GM12865 (cell line): ENCODE data around the gene AURKB.

ENCODE experiments used
- DNase-seq: peaks from one replicate; pipeline ENCODE4 v3.0.0; 2010; ENCODE audit warnings: low read depth
- H3K4me3 ChIP-seq: 2 replicates; pipeline ENCODE4 v1.5.1; 2011; ENCODE audit warnings: mild to moderate bottlenecking, low read depth, low read length, control low read depth
- TF ChIP-seq, protein P1 (sequence below): IDR thresholded peaks from 2 replicates; pipeline ENCODE4 v1.5.1; 2011; ENCODE audit warnings: low read length, control low read depth, low read depth, inconsistent platforms; ENCODE audit not compliant: insufficient read depth; ENCODE audit errors: missing control alignments

The AURKB gene

DNA sequence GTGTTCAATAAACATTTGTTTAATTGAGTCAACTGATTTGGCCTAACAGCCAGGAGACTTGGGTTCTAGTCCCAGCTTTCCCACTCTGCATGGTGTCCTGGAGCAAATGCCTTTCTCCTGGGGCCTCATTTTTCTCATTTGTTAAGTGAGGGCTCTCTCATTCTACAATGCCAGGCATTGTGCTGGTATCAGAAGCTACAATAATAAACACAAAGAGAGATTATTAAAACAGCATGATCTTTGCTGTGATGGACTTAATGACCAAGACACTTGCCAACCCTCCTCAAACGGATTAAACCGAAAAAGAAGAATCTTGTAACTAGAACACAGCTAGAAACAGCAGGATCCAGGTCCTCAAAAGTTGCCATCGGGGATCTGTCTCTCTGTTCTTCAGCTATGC lies 42.8 kb downstream of the AURKB start:
- TF ChIP-seq, protein P1, sequence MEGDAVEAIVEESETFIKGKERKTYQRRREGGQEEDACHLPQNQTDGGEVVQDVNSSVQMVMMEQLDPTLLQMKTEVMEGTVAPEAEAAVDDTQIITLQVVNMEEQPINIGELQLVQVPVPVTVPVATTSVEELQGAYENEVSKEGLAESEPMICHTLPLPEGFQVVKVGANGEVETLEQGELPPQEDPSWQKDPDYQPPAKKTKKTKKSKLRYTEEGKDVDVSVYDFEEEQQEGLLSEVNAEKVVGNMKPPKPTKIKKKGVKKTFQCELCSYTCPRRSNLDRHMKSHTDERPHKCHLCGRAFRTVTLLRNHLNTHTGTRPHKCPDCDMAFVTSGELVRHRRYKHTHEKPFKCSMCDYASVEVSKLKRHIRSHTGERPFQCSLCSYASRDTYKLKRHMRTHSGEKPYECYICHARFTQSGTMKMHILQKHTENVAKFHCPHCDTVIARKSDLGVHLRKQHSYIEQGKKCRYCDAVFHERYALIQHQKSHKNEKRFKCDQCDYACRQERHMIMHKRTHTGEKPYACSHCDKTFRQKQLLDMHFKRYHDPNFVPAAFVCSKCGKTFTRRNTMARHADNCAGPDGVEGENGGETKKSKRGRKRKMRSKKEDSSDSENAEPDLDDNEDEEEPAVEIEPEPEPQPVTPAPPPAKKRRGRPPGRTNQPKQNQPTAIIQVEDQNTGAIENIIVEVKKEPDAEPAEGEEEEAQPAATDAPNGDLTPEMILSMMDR = no peak
- no peak for DNase-seq

DNA sequence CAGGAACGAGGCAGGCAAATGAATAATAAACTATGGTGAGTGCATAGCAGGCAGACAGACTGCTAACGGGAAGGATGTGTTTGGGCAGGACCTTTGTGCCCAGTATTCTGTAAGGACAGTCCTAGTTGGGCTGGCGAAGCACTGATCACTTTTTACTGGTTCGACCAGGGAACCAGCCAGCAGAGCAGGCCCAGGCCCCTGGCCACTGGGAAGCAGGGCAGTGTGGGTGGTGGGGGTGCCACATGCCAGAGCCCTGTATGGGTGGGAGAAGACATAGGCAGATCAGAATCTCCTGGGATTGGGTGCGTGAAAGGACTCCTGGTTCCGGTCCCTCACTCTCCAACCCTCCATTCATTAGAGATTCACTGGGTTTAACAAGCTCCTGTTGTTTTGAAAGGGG lies 43.6 kb downstream of the AURKB start:
- TF ChIP-seq, protein P1 = no peak
- DNase-seq = no peak
- no peak overlapping the region for H3K4me3 ChIP-seq

More for the DNA sequence above, 42.8 kb downstream of the AURKB start:
- no peak overlapping the region for H3K4me3 ChIP-seq

DNA sequence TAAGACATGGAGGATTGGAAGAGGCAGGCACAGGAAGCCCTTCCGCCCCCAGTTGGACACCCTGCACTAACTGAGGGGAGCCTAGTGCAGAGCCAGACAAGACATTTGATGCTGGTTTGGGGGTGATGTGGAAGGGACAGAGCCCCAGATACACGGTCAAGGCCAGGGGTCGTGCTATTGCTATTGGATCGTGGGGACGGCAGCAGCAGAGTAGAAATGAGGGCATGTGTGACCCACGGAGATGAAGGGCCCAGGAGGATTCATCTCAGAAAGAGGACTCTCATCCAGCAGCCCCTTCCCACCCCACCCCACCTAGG lies 45.6 kb downstream of the AURKB start:
- H3K4me3 ChIP-seq = no peak overlapping the region
- no peak for DNase-seq
- TF ChIP-seq, protein P1 = no peak

DNA sequence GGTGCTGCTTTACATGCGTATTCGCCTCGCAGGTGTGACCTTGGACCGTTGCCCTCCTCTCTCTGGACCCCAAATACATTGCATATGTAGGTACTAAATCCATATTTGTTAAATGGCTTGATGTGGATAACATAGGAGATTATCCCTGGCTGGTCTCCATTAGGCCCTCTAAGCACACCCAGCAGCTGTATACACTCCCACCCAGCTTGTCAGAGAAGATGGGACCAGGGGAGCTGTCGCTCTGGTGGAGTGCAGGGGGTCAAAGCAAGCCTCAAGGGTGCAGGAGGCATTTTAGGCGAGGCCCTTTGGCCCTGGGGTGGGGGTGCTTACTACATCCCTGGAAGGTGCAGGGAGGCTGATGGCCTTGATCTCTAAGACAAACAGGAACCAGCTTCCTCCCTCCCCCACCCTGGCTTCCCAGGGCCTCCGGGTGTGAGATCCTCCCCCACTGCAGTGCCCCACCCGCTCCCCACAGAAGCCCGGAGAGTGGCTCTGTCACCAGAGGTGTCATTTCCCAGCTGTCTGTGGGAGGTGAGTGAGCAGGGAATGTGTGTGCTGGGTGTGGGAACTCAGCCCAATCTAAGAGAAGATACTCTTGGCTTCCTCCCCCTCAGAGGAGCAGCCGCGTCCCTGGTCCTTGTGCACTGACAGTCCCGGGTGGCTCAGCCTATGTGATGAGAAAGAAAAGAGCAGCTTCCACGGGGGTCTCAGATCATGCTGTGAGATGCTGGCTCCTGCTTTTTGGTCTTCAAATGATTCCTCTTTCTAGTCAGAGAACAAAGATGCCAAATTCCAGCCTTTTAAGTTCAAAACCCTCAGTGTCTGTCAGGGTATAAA lies 46.2 kb downstream of the AURKB start:
- DNase-seq = peak; percentile 53
- TF ChIP-seq, protein P1 = no peak
- no peak overlapping the region for H3K4me3 ChIP-seq

DNA sequence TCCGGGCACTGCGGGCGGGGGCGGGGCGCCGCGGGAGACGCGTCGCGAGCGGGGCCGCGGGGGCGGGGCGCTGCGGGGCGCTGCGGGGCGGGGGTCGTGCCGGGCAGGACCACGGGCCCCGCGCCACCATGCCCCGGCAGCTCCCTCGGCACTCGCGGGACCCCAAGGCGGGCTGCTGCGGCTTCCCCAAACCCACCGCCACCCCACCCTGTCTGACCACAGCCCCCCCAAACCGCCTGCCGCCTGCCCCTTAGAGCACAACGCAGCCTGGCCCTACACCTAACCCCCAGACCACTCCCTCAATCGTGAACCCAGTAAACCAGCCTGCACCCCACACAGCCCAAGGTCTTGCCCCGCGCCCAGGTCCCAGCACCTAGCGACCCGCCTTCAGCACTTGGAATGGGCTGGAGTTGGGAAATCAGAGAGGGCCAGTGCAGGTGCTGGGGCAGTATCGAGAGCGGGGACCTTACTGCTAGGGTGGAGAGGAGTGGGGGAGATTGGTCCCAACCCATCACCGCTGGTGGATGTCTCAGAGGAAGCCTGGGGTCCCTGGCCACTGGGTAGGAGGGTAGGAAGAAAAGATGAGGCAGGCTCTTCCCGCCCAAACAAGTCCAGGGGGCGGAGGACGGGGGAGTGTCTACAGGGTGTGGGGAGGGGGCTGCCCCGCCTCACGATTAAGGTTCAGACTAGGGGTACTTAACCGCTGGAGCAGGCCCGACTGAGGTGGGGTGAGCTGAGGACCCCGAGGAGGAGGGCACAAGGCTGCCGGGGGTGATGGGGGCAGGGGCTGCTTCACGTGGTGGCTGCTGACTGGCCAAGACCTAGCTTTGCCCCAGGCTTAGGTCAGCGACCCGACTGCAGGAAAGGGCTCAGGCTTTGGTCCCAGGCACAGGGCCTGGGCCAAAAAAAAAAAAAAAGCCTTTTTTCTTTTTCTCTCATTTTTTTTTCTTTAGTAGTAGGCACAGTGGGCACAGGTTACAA lies 47.1 kb downstream of the AURKB start:
- no peak for DNase-seq
- H3K4me3 ChIP-seq = peak overlapping the region; percentile 74
- TF ChIP-seq, protein P1 = no peak

DNA sequence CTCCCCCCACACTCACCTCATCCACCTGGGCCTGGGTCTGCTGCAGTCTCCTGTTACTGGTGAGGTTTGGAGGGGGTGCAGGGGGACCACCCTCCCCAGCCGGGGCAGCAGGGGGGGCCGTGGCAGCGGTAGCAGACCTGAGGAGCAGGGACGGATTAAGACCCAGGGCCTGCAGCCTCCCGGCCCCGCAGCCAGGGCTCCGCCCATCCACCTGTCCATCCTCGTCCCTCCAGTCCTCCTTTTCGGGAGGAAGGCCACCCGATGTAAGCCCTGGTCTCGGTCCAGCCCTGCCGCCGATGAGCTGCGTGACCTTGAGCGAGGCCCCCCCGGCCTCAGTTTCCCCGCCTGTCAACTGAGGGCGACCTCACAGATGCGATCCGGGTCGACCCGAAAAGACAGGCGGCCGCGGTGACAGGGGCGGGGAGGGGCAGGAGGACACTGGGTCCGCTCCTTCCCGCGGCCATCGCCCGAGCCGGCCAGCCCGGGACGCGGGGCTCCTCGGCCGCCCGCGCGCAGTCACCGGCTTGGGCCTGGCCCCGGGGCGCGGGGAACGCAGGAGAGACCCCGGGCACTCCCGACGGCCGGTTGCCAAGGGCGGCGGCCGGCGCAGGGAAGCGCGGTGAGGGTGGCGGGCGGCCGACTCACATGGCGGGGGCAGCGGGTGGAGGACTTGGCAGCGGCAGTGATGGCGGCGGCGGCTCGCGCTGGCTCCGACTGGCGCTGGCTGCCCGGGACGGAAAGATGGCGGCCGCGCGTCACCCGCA lies 48.0 kb downstream of the AURKB start, which contains the start of gene VAMP2:
TSS of gene VAMP2 (minus strand) at position 716 of the 764 bp plus-strand sequence. CDS start at position 647, 69 bp downstream.
- peak within 1 kb of the TSS; percentile 78 for H3K4me3 ChIP-seq
- TF ChIP-seq, protein P1 = no peak
- DNase-seq = peak; percentile 82
